Ovary (tissue), 3 donors: ENCODE results near the gene CACNA1A.

ENCODE experiments used
- EP300 ChIP-seq: sonication (generic); formaldehyde crosslinking; IDR thresholded peaks from one replicate; pipeline ENCODE4 v1.6.1; 2017; ENCODE audit warnings: antibody characterized with exemption
- TF ChIP-seq, protein P1 (sequence below), 3 donors: fragments of 450-650 bp in 2 of 3; fragments of 200-600 bp in 1 of 3; IDR thresholded peaks; one replicate each; pipeline versions ENCODE4 v1.5.1 to v1.8.0; 2016 to 2022; ENCODE audit warnings: antibody characterized with exemption in 3 of 3, mild to moderate bottlenecking in 1 of 3
- donor health status: DM: no; HTN: no; CAD: no.

DNA sequence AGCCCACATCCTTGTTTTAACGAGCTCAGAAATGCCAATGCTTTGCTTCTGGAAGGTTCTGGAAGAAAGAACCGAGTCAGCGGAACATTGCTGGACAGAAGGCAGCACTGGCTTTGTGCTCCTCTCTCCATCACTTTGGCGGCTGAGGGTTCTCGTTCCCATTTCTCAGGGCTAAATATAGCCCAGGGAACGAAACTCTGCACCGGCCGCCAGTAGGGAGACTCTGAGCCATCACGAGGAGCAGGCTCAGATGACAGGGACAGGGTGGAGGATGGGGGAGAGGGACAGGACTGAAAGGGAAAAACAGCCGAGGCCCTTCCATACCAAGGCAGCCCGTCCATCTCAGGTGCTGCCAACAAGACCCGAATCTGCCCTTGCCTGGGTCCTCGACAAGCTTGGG is 166.4 kb downstream of the CACNA1A start:
- TF ChIP-seq, protein P1, sequence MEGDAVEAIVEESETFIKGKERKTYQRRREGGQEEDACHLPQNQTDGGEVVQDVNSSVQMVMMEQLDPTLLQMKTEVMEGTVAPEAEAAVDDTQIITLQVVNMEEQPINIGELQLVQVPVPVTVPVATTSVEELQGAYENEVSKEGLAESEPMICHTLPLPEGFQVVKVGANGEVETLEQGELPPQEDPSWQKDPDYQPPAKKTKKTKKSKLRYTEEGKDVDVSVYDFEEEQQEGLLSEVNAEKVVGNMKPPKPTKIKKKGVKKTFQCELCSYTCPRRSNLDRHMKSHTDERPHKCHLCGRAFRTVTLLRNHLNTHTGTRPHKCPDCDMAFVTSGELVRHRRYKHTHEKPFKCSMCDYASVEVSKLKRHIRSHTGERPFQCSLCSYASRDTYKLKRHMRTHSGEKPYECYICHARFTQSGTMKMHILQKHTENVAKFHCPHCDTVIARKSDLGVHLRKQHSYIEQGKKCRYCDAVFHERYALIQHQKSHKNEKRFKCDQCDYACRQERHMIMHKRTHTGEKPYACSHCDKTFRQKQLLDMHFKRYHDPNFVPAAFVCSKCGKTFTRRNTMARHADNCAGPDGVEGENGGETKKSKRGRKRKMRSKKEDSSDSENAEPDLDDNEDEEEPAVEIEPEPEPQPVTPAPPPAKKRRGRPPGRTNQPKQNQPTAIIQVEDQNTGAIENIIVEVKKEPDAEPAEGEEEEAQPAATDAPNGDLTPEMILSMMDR (IDR thresholded peaks at IDR 0.05), result no peak
- no peak for TF ChIP-seq EP300
